HG03442 (cell line): ENCODE results near the gene LSS.
"Not testable (repeated sequence)": the region's sequence is repeated elsewhere in the genome, so short reads cannot be mapped to it uniquely, and the experiment has no call there.

ENCODE experiments used
- ATAC-seq: cut with Tn5 transposase; IDR thresholded peaks from one replicate; pipeline ENCODE4 v1.9.1; 2021; ENCODE audit warnings: mild to moderate bottlenecking, moderate library complexity; ENCODE audit not compliant: unreplicated experiment

The LSS gene

GRCh38 chr21:46246345-46246744 is 17.8 kb upstream of the LSS start:
- no peak for ATAC-seq

- no peak for ATAC-seq
These were observed 16.8 kb upstream of the LSS start for GRCh38 chr21:46245213-46245915.

- ATAC-seq: no peak
These were observed 16.0 kb upstream of the LSS start for GRCh38 chr21:46244602-46245001.

GRCh38 chr21:46243960-46244361 is 15.4 kb upstream of the LSS start:
- ATAC-seq: no peak

- ATAC-seq: no peak
These were observed 14.8 kb upstream of the LSS start for GRCh38 chr21:46243325-46243724.

GRCh38 chr21:46241577-46241976 is 13.0 kb upstream of the LSS start:
- not testable (repeated sequence) for ATAC-seq

GRCh38 chr21:46239817-46240325 is 11.3 kb upstream of the LSS start:
- no peak for ATAC-seq

GRCh38 chr21:46237474-46237873 is 8.9 kb upstream of the LSS start:
- no peak for ATAC-seq

- no peak for ATAC-seq
These were observed 5.9 kb upstream of the LSS start for GRCh38 chr21:46234436-46234950.

- ATAC-seq: no peak
These were observed 1.3 kb upstream of the LSS start for GRCh38 chr21:46229923-46230260.

GRCh38 chr21:46229133-46229922 is 754 bp upstream of the LSS start:
- peak; percentile 19 for ATAC-seq

GRCh38 chr21:46227811-46228344 is 696 bp downstream of the LSS start:
- no peak for ATAC-seq

GRCh38 chr21:46226920-46227599 is 1.5 kb downstream of the LSS start:
- ATAC-seq: no peak

- no peak for ATAC-seq
These were observed 2.4 kb downstream of the LSS start for GRCh38 chr21:46226146-46226545.

GRCh38 chr21:46223661-46224060 is 4.9 kb downstream of the LSS start:
- ATAC-seq: not testable (repeated sequence)

- ATAC-seq: no peak
These were observed 5.4 kb downstream of the LSS start for GRCh38 chr21:46223217-46223616.

- no peak for ATAC-seq
These were observed 6.0 kb downstream of the LSS start for GRCh38 chr21:46222436-46223116.

GRCh38 chr21:46221664-46222435 is 6.7 kb downstream of the LSS start:
- no peak for ATAC-seq

- ATAC-seq: no peak
These were observed 7.7 kb downstream of the LSS start for GRCh38 chr21:46220847-46221246.

GRCh38 chr21:46220275-46220810 is 8.2 kb downstream of the LSS start:
- no peak for ATAC-seq
